M059J (cell line): ENCODE measurements around the gene TNIP1. TPM values are rescaled to one million over a fixed set of nuclear protein-coding genes. Genes with fewer than 3 reads are reported as not detected.

Experiments used
- DNase-seq: peaks from one replicate; pipeline ENCODE4 v3.0.0-alpha.2; 2012; ENCODE audit warnings: low read depth
- total RNA-seq: library from RNA; depleted of rRNA; stranded (reverse); fragments of >200 nt; shearing (Covaris generic); gene quantifications from 2 replicates; pipeline ENCODE4 v1.2.3, GENCODE V29; 2014; rRNA removed

TNIP1 gene
- total RNA-seq, 1 experiment from 2014 or later: 116 TPM

DNA sequence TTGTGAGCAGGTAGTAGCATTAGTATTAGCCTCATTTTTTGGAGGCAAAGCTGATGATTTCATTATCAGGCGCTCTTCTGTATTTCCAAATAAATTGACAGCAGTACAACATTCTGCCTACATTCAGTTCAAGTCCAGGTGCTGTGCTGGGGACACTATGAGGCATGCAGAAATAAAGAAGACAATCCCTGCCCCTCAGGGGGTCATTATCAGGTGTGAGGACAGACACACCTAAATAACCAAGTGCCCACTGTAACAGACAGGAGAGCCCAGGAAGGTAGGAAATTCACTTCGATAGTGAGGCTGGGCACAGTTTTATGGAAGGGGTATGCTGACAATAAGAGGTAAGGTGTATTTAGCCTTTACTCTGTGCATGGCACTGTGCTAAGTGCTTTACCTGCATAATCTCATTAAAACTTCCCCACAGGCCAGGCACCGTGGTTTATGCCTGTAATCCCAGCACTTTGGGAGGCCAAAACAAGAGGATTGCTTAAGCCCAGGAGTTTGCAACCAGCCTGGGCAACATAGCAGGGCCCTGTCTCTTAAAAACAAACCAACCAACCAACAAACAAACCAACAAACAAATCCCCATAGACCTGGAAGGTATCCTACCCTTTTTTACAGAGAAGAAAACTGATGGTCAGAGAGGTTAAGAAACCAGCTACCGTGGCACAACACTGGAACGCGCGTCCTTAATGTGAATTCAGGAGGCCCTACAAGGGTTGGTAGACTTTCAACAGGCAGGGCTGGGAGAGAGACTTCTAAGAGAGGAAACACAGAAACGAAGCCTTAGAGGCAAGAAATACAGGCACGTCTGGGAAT is 77.9 kb downstream of the TNIP1 start:
- DNase-seq: no peak

DNA sequence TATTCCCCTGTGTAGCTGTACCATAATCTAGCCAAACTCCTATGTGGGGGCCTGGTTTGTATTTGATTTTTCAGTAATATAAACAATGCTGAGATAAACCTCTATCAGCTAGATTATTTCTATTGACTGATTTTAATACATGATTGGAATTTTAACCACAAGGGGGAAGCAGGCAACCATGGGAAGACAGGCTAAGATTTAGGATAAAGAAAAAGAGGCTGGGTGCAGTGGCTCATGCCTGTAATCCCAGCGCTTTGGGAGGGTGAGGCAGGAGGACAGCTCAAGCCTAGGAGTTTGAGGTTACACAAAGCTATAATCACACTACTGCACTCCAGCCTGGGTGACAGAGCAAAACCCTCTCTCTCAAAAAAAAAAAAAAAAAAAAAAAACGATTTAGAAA is 78.6 kb downstream of the TNIP1 start:
- DNase-seq: peak; percentile 51

DNA sequence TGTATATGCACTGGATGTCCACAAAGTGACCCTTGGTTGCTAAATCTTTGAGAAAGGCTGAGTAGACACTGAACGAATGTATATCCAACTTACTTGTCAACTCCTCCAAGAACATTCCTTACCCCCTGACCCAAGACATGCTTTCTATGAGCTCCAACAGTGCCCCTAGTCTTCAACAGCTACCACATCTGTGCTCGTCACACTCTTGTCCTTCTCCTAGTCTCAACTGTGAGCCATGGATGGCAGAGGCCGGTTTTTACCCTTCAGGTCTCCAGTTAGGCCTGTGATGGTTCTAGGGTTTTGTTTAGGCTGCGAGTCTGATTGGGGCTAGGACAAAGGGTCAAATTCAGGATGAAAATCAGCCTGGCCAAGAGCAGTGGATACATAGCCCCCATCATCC is 79.4 kb downstream of the TNIP1 start:
- no peak for DNase-seq

DNA sequence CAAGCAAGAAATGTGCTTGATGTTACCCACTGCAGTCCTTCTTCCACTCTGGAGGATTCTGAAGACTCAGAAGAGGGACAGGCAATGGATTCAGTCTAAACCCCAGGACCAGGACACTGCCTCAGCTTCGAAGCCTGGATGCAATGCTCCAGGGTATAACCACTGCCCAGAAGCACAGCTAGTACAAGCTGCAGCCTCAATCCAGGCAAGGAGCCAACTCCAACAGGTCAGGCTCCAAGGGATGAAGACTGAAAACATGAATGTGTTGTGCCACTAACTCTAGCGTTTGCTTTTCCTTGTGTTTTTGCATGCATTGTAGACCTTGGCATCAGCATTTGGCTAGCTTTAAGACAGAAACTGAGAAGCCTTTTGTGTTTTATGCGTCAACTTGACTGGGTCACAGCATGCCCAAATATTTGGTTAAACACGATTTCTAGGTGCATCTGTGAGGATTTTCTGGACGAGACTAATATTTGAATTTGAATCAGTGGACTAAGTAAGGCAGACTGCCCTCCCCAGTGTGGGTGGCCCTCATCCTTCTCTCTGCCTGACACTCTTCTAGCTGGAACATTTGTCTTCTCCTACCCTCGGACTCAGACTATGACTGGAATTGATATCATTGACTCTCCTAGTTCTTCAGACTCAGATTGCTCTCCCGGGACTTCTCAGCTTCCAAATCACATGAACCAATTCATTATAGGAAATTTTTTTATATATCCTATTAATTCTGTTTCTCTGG is 81.0 kb downstream of the TNIP1 start:
- DNase-seq: peak; percentile 25

DNA sequence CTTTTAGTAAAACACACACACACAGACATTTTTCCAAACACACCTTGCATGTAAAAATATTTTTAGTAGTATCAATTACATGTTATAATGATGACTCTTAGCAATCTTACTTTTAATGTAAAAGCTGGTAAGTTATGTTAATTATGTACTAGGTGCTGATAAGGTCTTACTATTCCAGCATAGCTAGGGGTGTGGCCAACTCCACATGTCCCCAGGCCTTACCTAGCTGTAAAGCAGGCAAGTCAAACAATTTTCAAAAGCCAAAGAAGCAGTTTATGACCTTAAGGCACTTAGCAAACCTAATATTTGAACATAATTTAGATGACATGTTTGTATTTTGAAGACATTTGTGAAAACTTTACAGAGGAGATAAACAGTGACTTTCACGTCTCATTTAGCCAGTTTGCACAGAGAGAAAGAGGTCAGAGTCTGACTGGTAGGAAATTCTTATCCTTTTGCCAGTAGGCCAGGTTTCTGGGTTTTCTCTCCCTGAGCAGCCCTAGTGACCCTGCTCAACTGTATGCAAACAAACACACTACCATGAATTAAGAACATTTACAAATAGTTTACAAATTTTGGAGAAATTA is 86.9 kb downstream of the TNIP1 start:
- no peak for DNase-seq

DNA sequence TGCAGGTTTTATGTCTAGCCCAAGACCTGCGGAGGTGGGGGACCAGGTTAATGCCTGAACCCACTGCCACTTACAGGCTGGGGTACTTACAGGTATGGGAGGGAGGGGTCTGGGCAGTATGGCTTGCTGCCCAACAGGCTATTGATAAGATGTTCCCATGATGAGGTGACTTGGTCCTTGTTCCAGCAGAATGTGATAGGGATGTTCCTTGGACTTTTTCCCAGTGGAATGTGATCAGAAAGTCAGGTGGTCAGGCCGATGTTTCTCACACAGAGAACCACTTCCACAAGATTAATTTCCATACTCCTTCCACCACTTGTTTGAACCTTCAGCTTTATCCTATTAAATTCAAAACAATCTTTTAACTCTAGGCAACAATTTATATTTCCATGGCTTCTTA is 87.4 kb downstream of the TNIP1 start:
- DNase-seq: no peak

DNA sequence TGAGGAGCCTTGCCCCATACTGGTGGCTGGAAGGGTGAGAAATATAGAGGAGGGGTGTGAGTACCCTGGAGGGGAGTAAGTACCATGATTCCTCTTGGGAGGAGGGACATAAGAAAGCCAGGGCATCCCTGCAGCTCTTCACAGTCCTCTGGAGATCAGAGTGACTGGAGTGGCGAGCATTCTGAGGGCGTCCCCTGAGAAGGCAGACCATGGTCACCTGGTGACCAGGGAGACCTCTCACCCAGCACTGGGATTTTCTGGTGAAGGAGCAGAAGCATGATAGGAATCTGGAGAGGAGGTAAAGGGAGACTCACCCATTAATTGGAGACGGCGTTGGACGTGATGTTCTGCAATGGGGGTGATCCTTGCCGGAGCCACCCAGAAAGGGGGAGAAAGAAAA is 88.1 kb downstream of the TNIP1 start:
- no peak for DNase-seq

DNA sequence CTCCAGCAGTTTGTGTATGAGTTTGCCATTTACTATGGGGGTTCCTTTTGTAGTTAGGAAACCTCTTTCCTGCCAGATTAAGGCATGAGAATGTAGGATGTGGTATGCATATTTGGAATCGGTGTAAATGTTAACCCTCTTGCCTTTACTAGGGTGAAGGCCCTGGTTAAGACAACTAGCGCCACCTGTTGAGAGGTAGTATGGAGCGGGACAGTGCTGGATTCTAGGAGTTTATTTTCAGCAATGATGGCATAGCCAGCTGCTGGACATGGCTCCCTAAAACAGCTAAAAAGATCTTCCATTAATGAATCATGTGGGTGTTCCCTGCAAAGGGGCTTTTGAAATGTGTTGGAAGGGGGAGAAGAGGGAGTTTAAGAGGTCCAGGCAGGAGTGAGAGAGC is 91.1 kb downstream of the TNIP1 start:
- peak; percentile 12 for DNase-seq

DNA sequence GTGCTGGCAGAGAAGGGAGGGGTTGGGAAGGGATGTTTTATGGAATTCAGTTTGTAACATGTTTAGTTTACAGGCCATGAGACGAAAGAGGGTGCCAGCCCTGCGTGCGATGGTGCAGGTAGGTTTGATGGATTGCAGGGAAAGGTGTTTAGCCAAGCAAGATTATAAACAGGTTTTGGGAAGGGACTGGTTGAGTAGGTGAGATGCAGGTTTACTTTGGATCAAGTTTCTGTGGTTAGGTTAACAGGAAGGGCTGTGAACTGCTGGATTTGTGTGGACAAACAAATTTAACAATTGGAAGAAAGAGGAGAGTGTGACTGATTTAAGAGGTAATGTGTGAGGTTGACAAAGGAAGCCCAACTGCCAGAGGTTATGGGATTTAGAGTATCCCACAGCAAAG is 93.1 kb downstream of the TNIP1 start:
- DNase-seq: no peak

Other genes starting within 250 kb of the TNIP1 start
- not detected in 2 replicates for gene IRGM, start 234.5 kb downstream of the TNIP1 start, total RNA-seq
- 5.1 and 5.7 TPM in 2 replicates for gene ZNF300, start 176.1 kb downstream of the TNIP1 start, total RNA-seq
- 62.3 and 68.5 TPM in 2 replicates for gene GPX3, start 60.4 kb downstream of the TNIP1 start, total RNA-seq
- 66.3 and 81.5 TPM in 2 replicates for gene ANXA6, start 76.7 kb upstream of the TNIP1 start, total RNA-seq
- 1.5 and 2.1 TPM in 2 replicates for gene CCDC69, start 143.1 kb upstream of the TNIP1 start, total RNA-seq
- 24.1 and 30.9 TPM in 2 replicates for gene GM2A, start 172.2 kb upstream of the TNIP1 start, total RNA-seq
- not detected in 2 replicates for gene SLC36A3, start 222.7 kb upstream of the TNIP1 start, total RNA-seq